ENCODE measurements around the gene PRPF19. TPM values are rescaled to one million over a fixed set of nuclear protein-coding genes. Genes with fewer than 3 reads are reported as not detected.

The PRPF19 gene
- total RNA-seq, 3 donors from 2014 or later: 61.1 to 74.1 (median 64.6) TPM

- Histone ChIP-seq H3K9me3 (no peaks in the 10 kb centered on the region), H3K4me1 (ENCODE audit: low read depth) (peaks cover 13% of the 10 kb centered on the region), H3K36me3 (ENCODE audit: low read depth) (peaks cover 25% of the 10 kb centered on the region), H3K4me3 (no peak overlapping the region)
- intact Hi-C loops (cut with DNase I, micrococcal nuclease): loop anchor here in 1 of 2 donors (5.0 kb wide), 1 partner anchor 73 kb away; no protein-coding TSS in a partner anchor
- no peak for ATAC-seq
- TF ChIP-seq CTCF (IDR thresholded peaks at IDR 0.05): no peak
- no peak for DNase-seq
Measured at GRCh38 chr11:60899977-60900376, 6.4 kb downstream of the PRPF19 start.

- peak in 1 of 3 donors; percentile 75 for DNase-seq
Measured at GRCh38 chr11:60899046-60899936, 7.1 kb downstream of the PRPF19 start.

GRCh38 chr11:60897496-60897895 is 8.9 kb downstream of the PRPF19 start:
- ATAC-seq: no peak
- intact Hi-C loops (cut with DNase I, micrococcal nuclease): loop anchor here in 1 of 2 donors (5.0 kb wide), 1 partner anchor 70 kb away; no protein-coding TSS in a partner anchor

More at GRCh38 chr11:60899046-60899936, 7.1 kb downstream of the PRPF19 start:
- Histone ChIP-seq H3K9me3 (no peaks in the 10 kb centered on the region), H3K36me3 (ENCODE audit: low read depth) (peaks cover 25% of the 10 kb centered on the region), H3K4me3 (no peak overlapping the region), H3K4me1 (ENCODE audit: low read depth) (peaks cover 6% of the 10 kb centered on the region)
- intact Hi-C loops (cut with DNase I, micrococcal nuclease): loop anchor here in 1 of 2 donors (5.0 kb wide), 1 partner anchor 72 kb away; no protein-coding TSS in a partner anchor
- TF ChIP-seq CTCF (IDR thresholded peaks at IDR 0.05): peak; percentile 88
- peak; percentile 82 for ATAC-seq

GRCh38 chr11:60895687-60896086 is 10.7 kb downstream of the PRPF19 start:
- no peak for TF ChIP-seq CTCF (IDR thresholded peaks at IDR 0.05)
- ATAC-seq: peak; percentile 80
- intact Hi-C loops (cut with DNase I, micrococcal nuclease): loop anchor here in 1 of 2 donors (5.0 kb wide), 1 partner anchor 68 kb away; no protein-coding TSS in a partner anchor
- DNase-seq: peak in 1 of 3 donors; percentile 70
- no peak overlapping the region for H3K4me3 ChIP-seq
- H3K36me3 ChIP-seq (ENCODE audit: low read depth): peaks cover 24% of the 10 kb centered on the region
- no peaks in the 10 kb centered on the region for H3K9me3 ChIP-seq
- no peaks in the 10 kb centered on the region for H3K4me1 ChIP-seq (ENCODE audit: low read depth)

More at GRCh38 chr11:60897496-60897895, 8.9 kb downstream of the PRPF19 start:
- Histone ChIP-seq H3K4me1 (ENCODE audit: low read depth) (no peaks in the 10 kb centered on the region), H3K9me3 (no peaks in the 10 kb centered on the region), H3K4me3 (no peak overlapping the region), H3K36me3 (ENCODE audit: low read depth) (peaks cover 25% of the 10 kb centered on the region)
- TF ChIP-seq CTCF (IDR thresholded peaks at IDR 0.05): no peak
- no peak for DNase-seq

GRCh38 chr11:60891103-60891741 is 15.2 kb downstream of the PRPF19 start:
- ATAC-seq: no peak
- H3K36me3 ChIP-seq (ENCODE audit: low read depth): no peaks in the 10 kb centered on the region

More at GRCh38 chr11:60891103-60891741, 15.2 kb downstream of the PRPF19 start:
- Histone ChIP-seq H3K9me3 (no peaks in the 10 kb centered on the region), H3K4me1 (ENCODE audit: low read depth) (no peaks in the 10 kb centered on the region), H3K4me3 (no peak overlapping the region)
- no peak for DNase-seq
- TF ChIP-seq CTCF (IDR thresholded peaks at IDR 0.05): no peak
- intact Hi-C loops (cut with DNase I, micrococcal nuclease): no loop called here
